NT2/D1 (cell line): ENCODE measurements around the gene ASPDH.

Experiments used
- SUZ12 ChIP-seq: IDR thresholded peaks from 2 replicates; pipeline ENCODE4 v1.6.1; 2011; ENCODE audit not compliant: insufficient read length, insufficient read depth; ENCODE audit errors: extremely low read depth
- YY1 ChIP-seq: IDR thresholded peaks from 2 replicates; pipeline ENCODE4 v1.6.1; 2011; ENCODE audit not compliant: insufficient read length, insufficient read depth
- ZNF274 ChIP-seq: IDR thresholded peaks from 2 replicates; pipeline ENCODE4 v1.6.1; 2011; ENCODE audit warnings: mild to moderate bottlenecking, low read depth, low read length

DNA sequence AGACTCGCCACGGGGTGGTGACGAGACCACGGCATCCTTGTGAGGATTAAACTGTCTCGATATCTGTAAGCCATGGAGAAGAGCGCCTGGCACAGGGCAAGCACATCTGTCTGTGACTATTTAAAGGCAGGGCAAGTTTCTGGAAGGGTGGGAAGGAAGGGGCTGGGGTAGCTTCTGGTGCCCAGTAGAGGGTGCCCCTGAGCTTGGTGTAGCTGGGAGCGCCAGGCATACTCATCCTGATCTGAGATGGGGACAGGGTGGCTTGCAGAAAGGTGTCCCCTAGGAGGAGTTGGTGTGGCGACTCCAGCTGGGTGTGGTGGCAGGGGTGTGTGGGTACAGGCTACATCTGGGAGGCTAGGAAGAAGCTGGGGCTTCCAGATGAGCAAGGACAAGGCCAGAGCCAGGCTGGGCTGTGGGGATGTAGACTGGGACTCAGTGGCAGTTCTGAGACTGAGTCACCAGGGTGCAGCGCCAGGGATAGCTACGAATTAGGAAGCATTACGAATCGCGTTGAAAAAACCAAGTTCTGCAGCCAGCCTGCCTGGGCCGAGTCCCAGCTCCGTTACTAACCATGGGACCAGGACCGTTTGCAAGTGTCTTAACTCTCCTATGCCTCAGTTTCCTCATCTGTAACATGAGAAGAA is 23.1 kb upstream of the ASPDH start:
- TF ChIP-seq ZNF274 = no peak
- no peak for TF ChIP-seq SUZ12
- no peak for TF ChIP-seq YY1
